Heart left ventricle (tissue), 16 donors: ENCODE measurements around the gene OVAAL. TPM values are rescaled to one million over a fixed set of nuclear protein-coding genes. Genes with fewer than 3 reads are reported as not detected.

Experiments
- ATAC-seq, 4 donors: fragments of 200-7000 bp; cut with Tn5 transposase; one replicate each; pipeline ENCODE4 v1.9.1; 2020 to 2022; ENCODE audit warnings: moderate library complexity in 4 of 4, mild to moderate bottlenecking in 3 of 4, moderate number of reproducible peaks in 1 of 4
- DNase-seq, 5 donors: peaks; one replicate each; pipeline ENCODE4 v3.0.0-alpha.2; 2020
- H3K27ac ChIP-seq, 12 donors: fragments of 200-600 bp; sonication (generic) in 4 of 12; one replicate each; pipeline versions ENCODE4 v1.5.0 to v1.8.0; 2016 to 2022; ENCODE audit warnings: mild to moderate bottlenecking in 2 of 12
- H3K27me3 ChIP-seq, 9 donors: fragments of 200-600 bp; sonication (generic) in 2 of 9; one replicate each; pipeline versions ENCODE4 v1.5.1 to v1.8.0; 2016 to 2022; ENCODE audit warnings: mild to moderate bottlenecking in 3 of 9
- H3K36me3 ChIP-seq, 9 donors: fragments of 200-600 bp; sonication (generic) in 2 of 9; one replicate each; pipeline versions ENCODE4 v1.5.0 to v1.8.0; 2018 to 2022; ENCODE audit warnings: mild to moderate bottlenecking in 2 of 9
- H3K4me1 ChIP-seq, 12 donors: fragments of 200-600 bp; sonication (generic) in 4 of 12; one replicate each; pipeline versions ENCODE4 v1.5.0 to v1.8.0; 2016 to 2022; ENCODE audit warnings: mild to moderate bottlenecking in 3 of 12
- H3K4me3 ChIP-seq, 12 donors: fragments of 200-600 bp; sonication (generic) in 4 of 12; one replicate each; pipeline versions ENCODE4 v1.5.0 to v1.8.0; 2017 to 2022; ENCODE audit warnings: mild to moderate bottlenecking in 9 of 12, moderate library complexity in 4 of 12
- H3K9me3 ChIP-seq, 12 donors: fragments of 200-600 bp; sonication (generic) in 4 of 12; one replicate each; pipeline versions ENCODE4 v1.5.0 to v1.8.0; 2016 to 2022; ENCODE audit warnings: mild to moderate bottlenecking in 1 of 12
- POLR2A ChIP-seq, 2 donors: fragments of 450-650 bp; IDR thresholded peaks; one replicate each; pipeline ENCODE4 v1.6.1; 2017; ENCODE audit warnings: antibody characterized with exemption in 2 of 2, mild to moderate bottlenecking in 2 of 2, moderate library complexity in 2 of 2
- WGBS, 4 donors: extraction: QIAGEN DNeasy Blood & Tissue Kit in 2 of 4; methylation state at CpG; one replicate each; pipeline versions ENCODE4 v1.1.5 to v1.1.7; 2013 to 2018; 5-methylcytosine and 5-hydroxymethylcytosine counted together
- intact Hi-C, 10 donors: fragments of 100-400 bp; cut with DNase I; formaldehyde crosslinking; loops; one replicate each; pipeline versions ENCODE4 v1.11.1 to v1.14.2; 2022
- polyA plus RNA-seq, 2 donors: library from polyadenylated mRNA; stranded (reverse); fragments of 200-250 nt; gene quantifications; one replicate each; pipeline ENCODE4 v1.2.3, GENCODE V29; 2013
- total RNA-seq, 9 donors: library from RNA; depleted of rRNA in 2 of 9; stranded (reverse); fragments of >200 nt in 2 of 9; fragmentation: NEBNext Ultra II Directional in 3 of 9; extraction: Animal tissue kit (Norgen Biotek cat#: 25700) in 3 of 9; gene quantifications; one replicate each; pipeline versions ENCODE4 v1.1.0 to v1.2.4, GENCODE V29; 2016 to 2023
- TF ChIP-seq, protein P1 (sequence below), 12 donors: fragments of 200-600 bp; sonication (generic) in 4 of 12; IDR thresholded peaks; one replicate each; pipeline versions ENCODE4 v1.5.0 to v1.8.0; 2018 to 2022; ENCODE audit warnings: antibody characterized with exemption in 12 of 12, mild to moderate bottlenecking in 5 of 12
- donor health status: ischemic (EF 13 %, LVEDD 7.1; RV severe dilation, severe dysfunction).
- donor health status: healthy with polysubstance abuse.
- donor health status: DM: no; HTN: yes; CAD: no.
- donor health status: DM: no; HTN: no; CAD: no.
- donor health status: ischemic (EF 25% LVEDD 6.9; RV normal size, moderate dysfunction).
- donor health status: ischemic (EF 25% LVEDD 5.7; RV mildly dilated, moderate dysfunction).
- donor health status: healthy.
- donor health status: DM: yes; HTN: yes; CAD: no.
- donor health status: ischemic (EF 35%, LVEDD 5.7; RV mildly dilated, moderate dysfunction).
- donor health status: nonischemic (EF 11% LVEDD 7.7; RV severe dilation, severe dysfunction).
- donor health status: DM: yes; HTN: yes; CAD: no.
- donor health status: PGD.
- donor health status: ischemic (EF 29% LVEDD 5.4; RV normal size, mild dysfunction).
- donor health status: nonischemic (EF 23%, LVEDD 6.1; RV moderate dilation, normal function).

OVAAL gene
- total and polyA plus RNA-seq, 11 donors, result 1.5 to 13.9 (median 2.8) TPM

DNA sequence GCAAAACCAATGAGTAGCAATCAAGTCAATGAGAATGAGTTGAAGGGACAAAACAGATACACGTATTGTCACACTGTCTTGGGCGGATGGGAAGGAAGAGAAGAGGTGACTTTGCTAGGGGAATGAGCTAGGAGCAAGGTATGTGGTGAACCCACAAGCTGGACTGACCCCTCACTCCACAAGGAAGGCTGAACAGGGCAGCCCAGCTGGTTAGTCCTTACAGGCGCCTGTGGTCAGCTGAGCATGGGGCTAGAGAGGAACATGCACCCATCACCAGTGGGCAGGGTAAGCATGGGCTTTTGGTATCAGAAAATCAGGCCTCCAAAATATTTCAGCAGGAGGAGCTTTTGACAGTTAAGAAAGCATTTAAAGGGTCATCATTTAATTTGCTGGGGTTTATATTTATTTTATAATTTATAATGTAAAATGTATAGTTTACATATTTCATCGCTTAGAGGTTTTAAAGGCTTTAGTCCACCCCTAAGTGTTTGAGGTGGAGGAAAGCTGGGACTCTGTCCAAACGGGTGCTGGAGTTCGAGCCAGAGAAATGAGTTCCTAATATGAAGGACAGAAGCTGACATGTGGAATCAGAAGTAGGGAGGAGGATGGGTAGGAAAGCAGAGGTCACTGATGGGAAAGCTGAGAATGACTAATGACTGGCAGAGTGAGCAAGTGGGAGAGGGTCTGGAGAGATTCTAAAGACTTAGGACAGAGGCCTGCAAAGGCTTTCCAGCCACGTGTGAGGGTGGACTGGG, 34.4 kb upstream of the OVAAL start:
- H3K36me3 ChIP-seq, result no peaks in the 10 kb centered on the region
- no peak for TF ChIP-seq POLR2A (IDR thresholded peaks at IDR 0.05)
- TF ChIP-seq, protein P1, sequence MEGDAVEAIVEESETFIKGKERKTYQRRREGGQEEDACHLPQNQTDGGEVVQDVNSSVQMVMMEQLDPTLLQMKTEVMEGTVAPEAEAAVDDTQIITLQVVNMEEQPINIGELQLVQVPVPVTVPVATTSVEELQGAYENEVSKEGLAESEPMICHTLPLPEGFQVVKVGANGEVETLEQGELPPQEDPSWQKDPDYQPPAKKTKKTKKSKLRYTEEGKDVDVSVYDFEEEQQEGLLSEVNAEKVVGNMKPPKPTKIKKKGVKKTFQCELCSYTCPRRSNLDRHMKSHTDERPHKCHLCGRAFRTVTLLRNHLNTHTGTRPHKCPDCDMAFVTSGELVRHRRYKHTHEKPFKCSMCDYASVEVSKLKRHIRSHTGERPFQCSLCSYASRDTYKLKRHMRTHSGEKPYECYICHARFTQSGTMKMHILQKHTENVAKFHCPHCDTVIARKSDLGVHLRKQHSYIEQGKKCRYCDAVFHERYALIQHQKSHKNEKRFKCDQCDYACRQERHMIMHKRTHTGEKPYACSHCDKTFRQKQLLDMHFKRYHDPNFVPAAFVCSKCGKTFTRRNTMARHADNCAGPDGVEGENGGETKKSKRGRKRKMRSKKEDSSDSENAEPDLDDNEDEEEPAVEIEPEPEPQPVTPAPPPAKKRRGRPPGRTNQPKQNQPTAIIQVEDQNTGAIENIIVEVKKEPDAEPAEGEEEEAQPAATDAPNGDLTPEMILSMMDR (IDR thresholded peaks at IDR 0.05), result no peak
- no peak for DNase-seq
- WGBS, 4 donors, result 64 to 68% (median 67%) methylated on average over 7 of the region's 7 CpGs
- intact Hi-C loops, result loop anchor here in 2 of 10 donors (5.0 to 10.0 kb wide), 2 partner anchors 630 to 633 kb away; no protein-coding TSS in a partner anchor
- H3K9me3 ChIP-seq, result peaks cover 0 to 2% (median 0%) of the 10 kb centered on the region in 12 donors
- H3K4me1 ChIP-seq, result peaks cover 0 to 48% (median 27%) of the 10 kb centered on the region in 12 donors
- H3K4me3 ChIP-seq, result no peak overlapping the region
- H3K27ac ChIP-seq, result peak overlapping the region in 8 of 12 donors; percentile 7 to 52 (median 30)
- peak in 3 of 4 donors; percentile 36 to 56 (median 48) for ATAC-seq
- no peaks in the 10 kb centered on the region for H3K27me3 ChIP-seq

DNA sequence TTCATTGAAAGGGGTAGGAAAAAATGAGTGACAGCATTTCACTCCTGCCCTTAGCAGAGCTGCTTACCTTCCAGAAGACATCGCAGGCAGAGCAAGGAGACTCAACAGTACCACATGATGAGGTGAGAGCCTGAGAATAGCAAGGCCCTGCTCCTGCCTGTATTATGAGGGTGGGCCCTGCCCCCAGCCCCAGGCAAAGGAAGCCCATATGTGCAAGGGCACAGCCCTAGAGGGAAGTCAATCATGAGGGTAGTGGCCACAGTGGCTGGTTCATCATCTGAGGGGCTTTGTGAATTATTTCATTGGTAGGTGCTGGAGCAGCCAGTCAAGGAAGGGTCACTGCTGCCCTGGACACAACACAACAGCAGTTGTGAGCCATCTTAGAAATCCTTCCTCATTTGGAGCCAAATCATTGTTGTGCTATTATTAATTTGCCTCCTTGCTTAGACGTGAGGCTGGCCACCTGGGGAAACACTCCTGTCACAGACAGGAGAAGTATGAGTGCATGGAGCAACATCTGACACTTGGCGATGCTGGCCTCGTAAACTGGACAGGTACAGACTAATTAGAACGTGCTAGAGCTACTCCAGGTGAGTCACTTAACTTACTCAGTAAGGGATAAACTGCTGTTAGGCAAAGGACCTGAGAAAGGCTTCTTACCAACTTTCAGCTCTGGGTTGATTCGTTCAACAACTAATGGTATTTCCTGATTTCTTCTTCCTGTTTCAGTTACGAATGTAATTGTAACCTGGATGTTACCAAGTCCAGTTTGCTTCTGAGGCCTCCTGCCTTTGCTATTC, 33.6 kb upstream of the OVAAL start:
- 48 to 77% (median 69%) methylated on average over 5 to 7 of the region's 7 CpGs for WGBS, 4 donors
- no peak overlapping the region for H3K4me3 ChIP-seq
- no peaks in the 10 kb centered on the region for H3K36me3 ChIP-seq
- peaks cover 0 to 2% (median 0%) of the 10 kb centered on the region in 12 donors for H3K9me3 ChIP-seq
- intact Hi-C loops, result loop anchor here in 2 of 10 donors (5.0 to 10.0 kb wide), 2 partner anchors 630 to 632 kb away; no protein-coding TSS in a partner anchor
- H3K27ac ChIP-seq, result peak overlapping the region in 8 of 12 donors; percentile 7 to 52 (median 30)
- no peak for DNase-seq
- no peaks in the 10 kb centered on the region for H3K27me3 ChIP-seq
- H3K4me1 ChIP-seq, result peaks cover 0 to 45% (median 24%) of the 10 kb centered on the region in 12 donors
- TF ChIP-seq POLR2A (IDR thresholded peaks at IDR 0.05), result no peak
- TF ChIP-seq, protein P1 (IDR thresholded peaks at IDR 0.05), result no peak
- ATAC-seq, result peak in 2 of 4 donors; percentile 7 to 8

DNA sequence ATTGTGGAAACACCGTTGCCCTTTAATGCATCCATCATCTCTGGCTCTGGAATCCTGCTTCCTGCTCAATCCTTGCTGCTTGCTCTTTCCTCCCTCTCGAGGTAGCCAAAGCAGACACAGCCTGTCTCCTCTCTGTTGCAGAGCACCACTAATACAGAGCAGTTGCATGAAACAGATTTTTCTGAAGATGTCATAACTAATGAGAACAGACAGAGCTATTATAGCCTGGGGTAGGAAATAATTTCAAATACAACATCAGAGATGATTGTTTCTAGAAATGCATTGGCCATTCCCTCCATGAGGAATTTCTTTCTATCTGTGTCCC, 33.1 kb upstream of the OVAAL start:
- no peak overlapping the region for H3K4me3 ChIP-seq
- no peak overlapping the region for H3K27ac ChIP-seq
- H3K9me3 ChIP-seq, result peaks cover 0 to 2% (median 0%) of the 10 kb centered on the region in 12 donors
- 29 to 42% (median 33%) methylated on average over 2 of the region's 2 CpGs for WGBS, 4 donors
- no peak for TF ChIP-seq POLR2A (IDR thresholded peaks at IDR 0.05)
- TF ChIP-seq, protein P1 (IDR thresholded peaks at IDR 0.05), result no peak
- no peaks in the 10 kb centered on the region for H3K36me3 ChIP-seq
- H3K4me1 ChIP-seq, result peaks cover 0 to 45% (median 24%) of the 10 kb centered on the region in 12 donors
- DNase-seq, result no peak
- H3K27me3 ChIP-seq, result no peaks in the 10 kb centered on the region
- intact Hi-C loops, result loop anchor here in 1 of 10 donors (10.0 kb wide), 1 partner anchor 629 kb away; no protein-coding TSS in a partner anchor
- no peak for ATAC-seq
